Neural cell (in vitro differentiated cells): ENCODE data around the gene CSPG4. TPM values are rescaled to one million over a fixed set of nuclear protein-coding genes. Genes with fewer than 3 reads are reported as not detected.

Experiments used
- H2AFZ ChIP-seq: fragments of 200-600, 300-800 bp; sonication (generic), shearing (Covaris generic); 2 replicates; pipeline ENCODE4 v1.6.0; 2014; ENCODE audit warnings: low read depth, mild to moderate bottlenecking, antibody characterized with exemption, low read length, moderate library complexity
- H3F3A ChIP-seq: fragments of 200-600 bp; shearing (Covaris generic); 2 replicates; pipeline ENCODE4 v1.6.1; 2016; ENCODE audit warnings: mild to moderate bottlenecking, moderate library complexity, mixed read lengths, antibody characterized with exemption, low read length; ENCODE audit not compliant: insufficient read depth, poor library complexity, severe bottlenecking
- H3K27ac ChIP-seq: fragments of 200-600, 300-800 bp; sonication (generic), shearing (Covaris generic); 2 replicates; pipeline ENCODE4 v1.5.1; 2014; ENCODE audit warnings: mild to moderate bottlenecking, low read length, moderate library complexity
- H3K27me3 ChIP-seq: fragments of 300-800, 200-600 bp; sonication (generic), shearing (Covaris generic); 2 replicates; pipeline ENCODE4 v1.6.0; 2014; ENCODE audit warnings: mild to moderate bottlenecking, low read depth, low read length, moderate library complexity; ENCODE audit not compliant: insufficient read depth
- H3K36me3 ChIP-seq: fragments of 300-800, 200-600 bp; sonication (generic), shearing (Covaris generic); 2 replicates; pipeline ENCODE4 v1.5.1; 2014; ENCODE audit warnings: mild to moderate bottlenecking, antibody characterized with exemption, low read length, moderate library complexity; ENCODE audit not compliant: insufficient read depth
- H3K4me2 ChIP-seq: fragments of 300-800, 200-600 bp; sonication (generic), shearing (Covaris generic); 2 replicates; pipeline ENCODE4 v1.6.0; 2014; ENCODE audit warnings: mild to moderate bottlenecking, low read length
- H3K4me3 ChIP-seq: fragments of 300-800, 200-600 bp; sonication (generic), shearing (Covaris generic); 2 replicates; pipeline ENCODE4 v1.5.1; 2014; ENCODE audit warnings: mild to moderate bottlenecking, low read length, moderate library complexity
- H3K79me2 ChIP-seq: fragments of 200-600 bp; shearing (Covaris generic); replicated peaks from 2 replicates; pipeline ENCODE4 v1.6.0; 2014; ENCODE audit warnings: mild to moderate bottlenecking, low read length, moderate library complexity; ENCODE audit not compliant: insufficient read depth
- H3K9ac ChIP-seq: fragments of 300-800, 200-600 bp; sonication (generic), shearing (Covaris generic); 2 replicates; pipeline ENCODE4 v1.6.1; 2016; ENCODE audit warnings: mild to moderate bottlenecking, low read length, mixed read lengths
- H3K9me2 ChIP-seq: fragments of 200-600 bp; shearing (Covaris generic); 2 replicates; pipeline ENCODE4 v1.6.1; 2016; ENCODE audit warnings: mild to moderate bottlenecking, low read length, mixed read lengths; ENCODE audit not compliant: insufficient read depth
- H3K9me3 ChIP-seq: fragments of 200-600, 300-800 bp; sonication (generic), shearing (Covaris generic); 2 replicates; pipeline ENCODE4 v1.6.1; 2016; ENCODE audit warnings: mild to moderate bottlenecking, mixed run types, low read length, moderate library complexity, mixed read lengths
- H4K20me1 ChIP-seq: fragments of 200-600 bp; shearing (Covaris generic); 2 replicates; pipeline ENCODE4 v1.6.1; 2016; ENCODE audit warnings: mild to moderate bottlenecking, mixed run types; ENCODE audit not compliant: insufficient read depth
- CTCF ChIP-seq: fragments of 450-650 bp; IDR thresholded peaks from 2 replicates; pipeline ENCODE4 v1.5.1; 2014; ENCODE audit warnings: antibody characterized with exemption, mild to moderate bottlenecking, moderate library complexity; ENCODE audit not compliant: poor library complexity, severe bottlenecking
- EP300 ChIP-seq: fragments of 450-650 bp; conservative IDR thresholded peaks from 2 replicates; pipeline ENCODE4 v1.6.1; 2014; ENCODE audit warnings: antibody characterized with exemption, mild to moderate bottlenecking, moderate library complexity; ENCODE audit not compliant: poor library complexity, severe bottlenecking
- EZH2 ChIP-seq: fragments of 200-600, 300-800 bp; shearing (Covaris generic), sonication (generic); IDR thresholded peaks from 2 replicates; pipeline ENCODE4 v1.6.1; 2014; ENCODE audit warnings: antibody characterized with exemption, low read length, borderline replicate concordance, mild to moderate bottlenecking; ENCODE audit not compliant: insufficient read depth, poor library complexity, severe bottlenecking
- MXI1 ChIP-seq: fragments of 450-650 bp; conservative IDR thresholded peaks from 2 replicates; pipeline ENCODE4 v1.6.1; 2014; ENCODE audit warnings: antibody characterized with exemption, mild to moderate bottlenecking; ENCODE audit not compliant: poor library complexity, severe bottlenecking
- POLR2AphosphoS5 ChIP-seq: IDR thresholded peaks from 2 replicates; pipeline ENCODE4 v1.6.1; 2012
- RAD21 ChIP-seq: fragments of 450-650 bp; conservative IDR thresholded peaks from 2 replicates; pipeline ENCODE4 v1.6.1; 2014; ENCODE audit warnings: antibody characterized with exemption, mild to moderate bottlenecking, moderate library complexity
- REST ChIP-seq: IDR thresholded peaks from 2 replicates; pipeline ENCODE4 v1.6.1; 2012; ENCODE audit warnings: borderline replicate concordance
- SMC3 ChIP-seq: fragments of 450-650 bp; conservative IDR thresholded peaks from 2 replicates; pipeline ENCODE4 v1.6.1; 2014; ENCODE audit warnings: antibody characterized with exemption, mild to moderate bottlenecking, moderate library complexity; ENCODE audit not compliant: poor library complexity
- TAF1 ChIP-seq: IDR thresholded peaks from 2 replicates; pipeline ENCODE4 v1.6.1; 2012; ENCODE audit warnings: low read depth
- polyA plus RNA-seq: library from polyadenylated mRNA; depleted of rRNA; stranded (reverse); fragments of >200 nt; gene quantifications from 2 replicates; pipeline ENCODE4 v1.2.3, GENCODE V29; 2014

The CSPG4 gene
- polyA plus RNA-seq, 1 donor from 2014 or later, result not detected

- Histone ChIP-seq H3K79me2 (no peaks in the 10 kb centered on the region), H3K27ac (no peak overlapping the region), H3K4me2 (no peak overlapping the region)
Measured at GRCh38 chr15:75666823-75667501, 45.7 kb downstream of the CSPG4 start.

GRCh38 chr15:75663931-75664421 lies 48.7 kb downstream of the CSPG4 start:
- H3F3A ChIP-seq, result no peaks in the 10 kb centered on the region
- H3K36me3 ChIP-seq, result no peaks in the 10 kb centered on the region
- H3K9me2 ChIP-seq, result no peaks in the 10 kb centered on the region
- no peak overlapping the region for H3K4me2 ChIP-seq
- no peak overlapping the region for H3K9ac ChIP-seq
- no peaks in the 10 kb centered on the region for H3K27me3 ChIP-seq
- no peak overlapping the region for H2AFZ ChIP-seq
- H4K20me1 ChIP-seq, result no peaks in the 10 kb centered on the region
- no peak overlapping the region for H3K27ac ChIP-seq
- no peak overlapping the region for H3K4me3 ChIP-seq
- no peaks in the 10 kb centered on the region for H3K79me2 ChIP-seq
- no peaks in the 10 kb centered on the region for H3K9me3 ChIP-seq
- TF ChIP-seq CTCF (no peak), REST (no peak), EZH2 (no peak), SMC3 (no peak)

More at GRCh38 chr15:75666823-75667501, 45.7 kb downstream of the CSPG4 start:
- Histone ChIP-seq H3K9me2 (no peaks in the 10 kb centered on the region), H4K20me1 (no peaks in the 10 kb centered on the region), H3K4me3 (no peak overlapping the region), H3K36me3 (no peaks in the 10 kb centered on the region), H3K27me3 (no peaks in the 10 kb centered on the region), H3F3A (no peaks in the 10 kb centered on the region), H3K9me3 (no peaks in the 10 kb centered on the region), H2AFZ (no peak overlapping the region), H3K9ac (no peak overlapping the region)
- no peak for TF ChIP-seq EZH2
- no peak for TF ChIP-seq RAD21
- TF ChIP-seq TAF1, result no peak
- no peak for TF ChIP-seq MXI1
- no peak for TF ChIP-seq EP300
- no peak for TF ChIP-seq REST
- no peak for TF ChIP-seq CTCF
- TF ChIP-seq SMC3, result no peak
- TF ChIP-seq POLR2AphosphoS5, result no peak
